ENCODE measurements around the gene GPR156.

DNA sequence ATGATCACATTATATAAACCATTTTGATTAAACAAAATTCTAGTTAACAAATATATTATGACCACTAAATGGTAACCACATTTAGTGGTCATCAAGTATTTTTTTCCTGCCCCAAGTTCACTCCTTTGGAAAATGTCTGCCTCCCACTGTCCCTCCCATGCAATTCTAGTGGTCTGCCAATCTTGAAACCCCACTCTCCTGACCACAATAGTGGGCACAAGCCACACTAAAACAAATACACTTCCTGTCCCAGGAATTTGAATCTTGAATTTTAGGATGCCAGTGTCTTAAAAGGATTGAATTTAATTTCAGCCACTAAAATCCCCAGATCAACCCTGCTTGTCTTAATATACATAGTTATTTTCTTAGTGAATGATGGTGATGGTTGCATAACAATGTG is 14.0 kb upstream of the GPR156 start:
- no peak for TF ChIP-seq RCOR1 (IDR thresholded peaks at IDR 0.05; ENCODE audit: low read depth, low read length)
- TF ChIP-seq, protein P1, sequence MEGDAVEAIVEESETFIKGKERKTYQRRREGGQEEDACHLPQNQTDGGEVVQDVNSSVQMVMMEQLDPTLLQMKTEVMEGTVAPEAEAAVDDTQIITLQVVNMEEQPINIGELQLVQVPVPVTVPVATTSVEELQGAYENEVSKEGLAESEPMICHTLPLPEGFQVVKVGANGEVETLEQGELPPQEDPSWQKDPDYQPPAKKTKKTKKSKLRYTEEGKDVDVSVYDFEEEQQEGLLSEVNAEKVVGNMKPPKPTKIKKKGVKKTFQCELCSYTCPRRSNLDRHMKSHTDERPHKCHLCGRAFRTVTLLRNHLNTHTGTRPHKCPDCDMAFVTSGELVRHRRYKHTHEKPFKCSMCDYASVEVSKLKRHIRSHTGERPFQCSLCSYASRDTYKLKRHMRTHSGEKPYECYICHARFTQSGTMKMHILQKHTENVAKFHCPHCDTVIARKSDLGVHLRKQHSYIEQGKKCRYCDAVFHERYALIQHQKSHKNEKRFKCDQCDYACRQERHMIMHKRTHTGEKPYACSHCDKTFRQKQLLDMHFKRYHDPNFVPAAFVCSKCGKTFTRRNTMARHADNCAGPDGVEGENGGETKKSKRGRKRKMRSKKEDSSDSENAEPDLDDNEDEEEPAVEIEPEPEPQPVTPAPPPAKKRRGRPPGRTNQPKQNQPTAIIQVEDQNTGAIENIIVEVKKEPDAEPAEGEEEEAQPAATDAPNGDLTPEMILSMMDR (IDR thresholded peaks at IDR 0.05) = no peak
- no peak for TF ChIP-seq RNF2 (IDR thresholded peaks at IDR 0.05; ENCODE audit: borderline replicate concordance, low read depth)
- TF ChIP-seq JUNB (IDR thresholded peaks at IDR 0.05) = no peak
- TF ChIP-seq SMC3 (IDR thresholded peaks at IDR 0.05) = no peak
- TF ChIP-seq CHD2 (IDR thresholded peaks at IDR 0.05; ENCODE audit: low read length, partially characterized antibody) = no peak
- TF ChIP-seq POLR2A (IDR thresholded peaks at IDR 0.05; ENCODE audit: low read length) = no peak
- TF ChIP-seq EP300 (IDR thresholded peaks at IDR 0.05) = no peak

All from A549 (cell line).